Measurements from ENCODE around the gene MICAL2.

The MICAL2 gene

DNA sequence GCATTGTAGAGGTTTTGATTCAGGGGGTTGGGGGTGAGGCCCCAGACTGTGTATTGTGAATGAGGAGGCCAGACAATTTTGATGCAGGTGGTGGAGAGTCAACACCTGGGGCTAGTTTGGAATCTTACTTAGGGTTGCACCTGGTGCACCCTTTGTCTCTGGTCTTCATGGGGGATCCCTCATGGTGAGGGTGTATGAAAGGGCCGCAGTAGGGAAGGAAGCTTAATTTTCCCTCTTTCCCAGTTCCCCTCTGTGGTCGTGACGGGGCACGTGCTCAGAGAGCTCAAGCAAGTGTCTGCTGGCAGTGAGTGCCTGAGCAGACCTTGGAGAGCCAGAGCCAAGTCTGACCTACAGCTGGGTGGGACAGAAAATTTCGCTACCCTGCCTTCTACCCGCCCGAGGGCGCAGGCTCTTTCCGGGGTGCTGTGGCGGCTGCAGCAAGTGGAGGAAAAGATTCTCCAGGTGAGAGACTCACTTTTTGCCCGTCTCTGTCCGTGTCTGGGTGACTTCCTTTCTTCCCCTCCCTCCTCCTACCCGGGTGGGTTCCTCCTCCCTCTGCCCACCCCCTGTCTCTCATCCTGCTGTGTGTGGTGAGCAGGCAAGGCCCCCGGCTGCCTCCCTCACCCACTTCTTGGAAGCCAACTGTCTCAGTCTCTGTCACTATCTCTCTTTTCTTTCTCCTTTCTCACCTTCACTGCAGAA is 131.7 kb downstream of the MICAL2 start:
- in situ Hi-C loops (cut with HindIII; ENCODE audit: low pct_unique_long_range_greater_than_20kb, low sequenced_read_pairs), result no loop called here
- TF ChIP-seq JUND (IDR thresholded peaks at IDR 0.05; ENCODE audit: low read depth), result no peak
- DNase-seq (ENCODE audit: low read depth in 1 of 2, low spot score in 1 of 2), result no peak

DNA sequence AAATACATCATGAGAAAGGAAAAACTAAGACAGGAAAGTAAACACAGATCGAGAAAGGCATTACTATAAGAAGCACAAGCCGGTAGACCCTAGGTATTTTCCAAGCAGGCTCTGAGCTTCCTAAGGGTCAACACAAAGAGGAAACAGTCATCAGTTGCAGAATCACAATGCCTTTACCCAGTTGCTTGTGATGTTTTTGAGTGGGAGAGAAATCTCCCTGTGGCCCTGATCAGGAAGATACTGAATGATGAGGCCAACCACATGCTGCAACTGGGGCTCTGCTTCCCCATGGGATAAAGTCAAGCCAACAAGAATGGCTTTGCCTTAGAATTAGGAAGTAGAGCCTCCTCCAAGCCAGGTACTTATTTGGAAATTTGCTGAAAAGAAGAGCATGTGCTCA is 132.6 kb downstream of the MICAL2 start:
- DNase-seq (ENCODE audit: low read depth in 1 of 2, low spot score in 1 of 2), result no peak
- in situ Hi-C loops (cut with HindIII; ENCODE audit: low pct_unique_long_range_greater_than_20kb, low sequenced_read_pairs), result no loop called here
- TF ChIP-seq JUND (IDR thresholded peaks at IDR 0.05; ENCODE audit: low read depth), result no peak

GRCh38 chr11:12243486-12243885 is 133.1 kb downstream of the MICAL2 start:
- peak in 1 of 2 experiments; percentile 54 for DNase-seq (ENCODE audit: low read depth in 1 of 2, low spot score in 1 of 2)
- in situ Hi-C loops (cut with HindIII; ENCODE audit: low pct_unique_long_range_greater_than_20kb, low sequenced_read_pairs), result no loop called here
- TF ChIP-seq JUND (IDR thresholded peaks at IDR 0.05; ENCODE audit: low read depth), result no peak

GRCh38 chr11:12243911-12244550 is 133.6 kb downstream of the MICAL2 start:
- in situ Hi-C loops (cut with HindIII; ENCODE audit: low pct_unique_long_range_greater_than_20kb, low sequenced_read_pairs), result no loop called here
- no peak for TF ChIP-seq JUND (IDR thresholded peaks at IDR 0.05; ENCODE audit: low read depth)
- DNase-seq (ENCODE audit: low read depth in 1 of 2, low spot score in 1 of 2), result no peak

GRCh38 chr11:12245091-12245490 is 134.7 kb downstream of the MICAL2 start:
- DNase-seq (ENCODE audit: low read depth in 1 of 2, low spot score in 1 of 2), result no peak
- no peak for TF ChIP-seq JUND (IDR thresholded peaks at IDR 0.05; ENCODE audit: low read depth)
- in situ Hi-C loops (cut with HindIII; ENCODE audit: low pct_unique_long_range_greater_than_20kb, low sequenced_read_pairs), result no loop called here

- in situ Hi-C loops (cut with HindIII; ENCODE audit: low pct_unique_long_range_greater_than_20kb, low sequenced_read_pairs), result no loop called here
- peak in 1 of 2 experiments; percentile 85 for DNase-seq (ENCODE audit: low read depth in 1 of 2, low spot score in 1 of 2)
- no peak for TF ChIP-seq JUND (IDR thresholded peaks at IDR 0.05; ENCODE audit: low read depth)
These were observed 135.2 kb downstream of the MICAL2 start for GRCh38 chr11:12245549-12246016.

DNA sequence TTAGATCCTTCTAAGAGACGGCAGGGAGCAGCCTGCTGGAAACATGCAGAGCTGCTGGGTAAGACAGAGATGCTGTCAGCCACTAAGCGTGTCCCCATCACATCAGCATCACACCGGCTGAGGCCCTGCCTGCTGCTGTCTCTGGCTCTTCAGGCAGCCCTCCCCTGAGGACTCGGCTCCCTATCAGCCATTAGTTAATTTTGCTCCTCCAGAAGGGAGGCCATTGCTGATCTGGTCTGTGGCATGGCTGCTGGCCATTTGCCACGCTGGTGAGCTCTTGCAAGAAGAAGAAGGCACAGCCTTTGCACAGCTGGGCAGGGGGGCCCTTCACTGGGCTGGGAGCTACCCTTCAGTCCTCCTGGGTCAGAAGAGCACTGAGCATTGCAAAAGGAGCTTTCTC is 135.8 kb downstream of the MICAL2 start:
- in situ Hi-C loops (cut with HindIII; ENCODE audit: low pct_unique_long_range_greater_than_20kb, low sequenced_read_pairs), result no loop called here
- TF ChIP-seq JUND (IDR thresholded peaks at IDR 0.05; ENCODE audit: low read depth), result no peak
- DNase-seq (ENCODE audit: low read depth in 1 of 2, low spot score in 1 of 2), result no peak

- no peak for TF ChIP-seq JUND (IDR thresholded peaks at IDR 0.05; ENCODE audit: low read depth)
- in situ Hi-C loops (cut with HindIII; ENCODE audit: low pct_unique_long_range_greater_than_20kb, low sequenced_read_pairs), result no loop called here
- DNase-seq (ENCODE audit: low read depth in 1 of 2, low spot score in 1 of 2), result no peak
These were observed 136.6 kb downstream of the MICAL2 start for GRCh38 chr11:12246989-12247388.

- in situ Hi-C loops (cut with HindIII; ENCODE audit: low pct_unique_long_range_greater_than_20kb, low sequenced_read_pairs), result no loop called here
- no peak for TF ChIP-seq JUND (IDR thresholded peaks at IDR 0.05; ENCODE audit: low read depth)
- no peak for DNase-seq (ENCODE audit: low read depth in 1 of 2, low spot score in 1 of 2)
These were observed 137.3 kb downstream of the MICAL2 start for GRCh38 chr11:12247543-12248254.

GRCh38 chr11:12248330-12248729 is 137.9 kb downstream of the MICAL2 start:
- in situ Hi-C loops (cut with HindIII; ENCODE audit: low pct_unique_long_range_greater_than_20kb, low sequenced_read_pairs), result no loop called here
- TF ChIP-seq JUND (IDR thresholded peaks at IDR 0.05; ENCODE audit: low read depth), result peak; percentile 31; the same call in 1 of the 2 replicates
- peak; percentile 44 to 99 for DNase-seq (ENCODE audit: low read depth in 1 of 2, low spot score in 1 of 2)

DNA sequence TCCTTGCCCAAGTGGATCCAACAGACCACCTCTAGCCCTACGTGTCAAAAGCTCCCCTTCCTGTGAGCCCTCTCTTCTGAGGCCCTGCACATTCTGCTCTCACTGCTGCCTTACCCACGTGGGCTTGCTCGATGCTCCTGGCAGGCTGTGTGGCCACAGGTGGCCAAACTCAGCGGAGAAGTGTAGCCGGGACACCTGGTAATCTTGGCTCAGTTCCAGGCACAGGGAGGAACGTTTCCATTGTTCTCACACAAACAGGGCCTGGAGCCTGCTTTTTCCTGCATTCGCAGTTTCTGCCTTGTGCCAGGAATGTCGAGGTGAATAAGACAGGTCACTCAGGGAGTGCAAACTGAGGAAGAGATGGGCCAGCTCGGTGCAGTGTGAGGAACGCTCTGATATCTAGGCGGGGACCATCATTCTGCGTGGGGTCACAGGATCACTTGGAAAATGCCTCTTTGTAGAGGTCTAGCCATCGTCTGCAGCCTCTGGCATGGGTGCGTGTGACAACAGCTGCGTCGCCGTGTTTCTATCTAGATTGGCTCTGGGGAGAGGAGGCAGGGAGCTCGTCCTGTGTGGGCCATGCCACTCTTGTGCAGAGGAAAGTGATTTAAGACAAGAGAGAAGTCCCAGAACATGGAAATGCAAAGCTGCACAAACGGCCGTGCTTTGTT is 139.3 kb downstream of the MICAL2 start:
- in situ Hi-C loops (cut with HindIII; ENCODE audit: low pct_unique_long_range_greater_than_20kb, low sequenced_read_pairs), result no loop called here
- no peak for TF ChIP-seq JUND (IDR thresholded peaks at IDR 0.05; ENCODE audit: low read depth)
- DNase-seq (ENCODE audit: low read depth in 1 of 2, low spot score in 1 of 2), result peak in 1 of 2 experiments; percentile 96

Measured in T47D (cell line).